HepG2 (cell line): ENCODE measurements around the gene SCEL. TPM values are rescaled to one million over a fixed set of nuclear protein-coding genes. Genes with fewer than 3 reads are reported as not detected.

Experiments used
- ATAC-seq: fragments of 200-7000 bp; cut with Tn5 transposase; 3 replicates; pipeline ENCODE4 v1.9.1; 2020; ENCODE audit warnings: mild to moderate bottlenecking, moderate library complexity
- BruUV-seq: library from RNA; stranded (reverse); fragments of 400-500 nt; replicated peaks from 2 replicates; lab custom pipeline; 2021; lab: Mats Ljungman, UMichigan
- CTCF ChIA-PET: fragments of 300-600 bp; formaldehyde crosslinking; extraction: SDS; loops from one replicate; lab custom pipeline; 2021; ENCODE audit warnings: low total read pairs, inconsistent platforms, low intra/inter-chr PET ratio; lab: Yijun Ruan, JAX
- POLR2A ChIA-PET: fragments of 350-600 bp; sonication (Branson Sonifier 250); formaldehyde crosslinking; loops from one replicate; lab custom pipeline; 2020; ENCODE audit warnings: antibody characterized with exemption, inconsistent platforms; lab: Yijun Ruan, JAX
- DNase-seq: peaks from one replicate; pipeline ENCODE4 v3.0.0-alpha.2; 2015; ENCODE audit warnings: low spot score
- FAIRE-seq: peaks from 3 replicates; lab custom pipeline; 2011; peaks lifted over from hg19 to GRCh38; lab: Jason Lieb, UNC
- H2AFZ ChIP-seq: one replicate; pipeline ENCODE4 v1.6.1; 2011; ENCODE audit warnings: low read length, inconsistent platforms
- H3K27ac ChIP-seq: fragments of 300-600 bp; 3 replicates; pipeline ENCODE4 v1.8.0; 2011; ENCODE audit warnings: mixed run types, mild to moderate bottlenecking, mixed read lengths, low read length, inconsistent platforms; ENCODE audit not compliant: insufficient read depth; ENCODE audit errors: extremely low read length
- H3K27me3 ChIP-seq, 2 experiments: fragments of 200-600 bp in 1 of 2; 2 replicates in 1 of 2; 3 replicates in 1 of 2; pipeline versions ENCODE4 v1.6.0 to v1.8.0; 2011; ENCODE audit warnings: low read length in 2 of 2, mild to moderate bottlenecking in 2 of 2, moderate library complexity in 2 of 2, inconsistent platforms in 1 of 2; ENCODE audit not compliant: insufficient read depth in 2 of 2, control insufficient read depth in 1 of 2
- H3K36me3 ChIP-seq, 2 experiments: fragments of 200-600 bp in 1 of 2; replicated peaks in 1 of 2; 2 replicates in 1 of 2; 3 replicates in 1 of 2; pipeline versions ENCODE4 v1.5.1 to v1.8.0; 2011; ENCODE audit warnings: low read length in 2 of 2, inconsistent platforms in 1 of 2; ENCODE audit not compliant: insufficient read depth in 2 of 2, control insufficient read depth in 1 of 2
- H3K4me1 ChIP-seq: 2 replicates; pipeline ENCODE4 v1.5.1; 2012; ENCODE audit warnings: low read length, inconsistent platforms; ENCODE audit not compliant: insufficient read depth
- H3K4me2 ChIP-seq: 2 replicates; pipeline ENCODE4 v1.6.0; 2011; ENCODE audit warnings: low read depth, low read length, inconsistent platforms
- H3K4me3 ChIP-seq, 3 experiments: fragments of 200-600 bp in 1 of 3; sonication (generic), shearing (Covaris generic) in 1 of 3; replicated peaks in 1 of 3; 2 replicates each; pipeline ENCODE4 v1.5.1; 2011 to 2016; ENCODE audit warnings: low read length in 3 of 3, inconsistent platforms in 2 of 3, low read depth in 2 of 3, mild to moderate bottlenecking in 2 of 3, control low read depth in 1 of 3, mixed read lengths in 1 of 3; ENCODE audit not compliant: insufficient read depth in 1 of 3
- H3K79me2 ChIP-seq: one replicate; pipeline ENCODE4 v1.6.1; 2011; ENCODE audit warnings: low read length, inconsistent platforms; ENCODE audit not compliant: insufficient read depth
- H3K9ac ChIP-seq: 2 replicates; pipeline ENCODE4 v1.6.0; 2011; ENCODE audit warnings: mild to moderate bottlenecking, low read depth, low read length, inconsistent platforms; ENCODE audit not compliant: insufficient read depth
- H3K9me3 ChIP-seq: 2 replicates; pipeline ENCODE4 v1.5.1; 2012; ENCODE audit warnings: mild to moderate bottlenecking, low read length
- H4K20me1 ChIP-seq: 2 replicates; pipeline ENCODE4 v1.6.0; 2011; ENCODE audit warnings: inconsistent platforms, mild to moderate bottlenecking, low read length, moderate library complexity; ENCODE audit not compliant: insufficient read depth
- RFX3 ChIP-seq: IDR thresholded peaks from 2 replicates; pipeline ENCODE4 v1.6.1; 2016; ENCODE audit warnings: missing biosample characterization, missing genetic modification reagents
- ZKSCAN1 ChIP-seq: fragments of 150-350 bp; IDR thresholded peaks from 2 replicates; pipeline ENCODE4 v1.6.1; 2014; ENCODE audit warnings: low read length
- ZNF282 ChIP-seq: fragments of 450-650 bp; IDR thresholded peaks from 2 replicates; pipeline ENCODE4 v1.6.1; 2018; ENCODE audit not compliant: partially characterized antibody
- ZNF33A ChIP-seq: sonication (generic); formaldehyde crosslinking; IDR thresholded peaks from 2 replicates; pipeline ENCODE4 v1.5.1; 2020; ENCODE audit warnings: missing genetic modification reagents, mild to moderate bottlenecking, moderate library complexity, borderline replicate concordance
- ZNF350 ChIP-seq: sonication (generic); formaldehyde crosslinking; IDR thresholded peaks from 2 replicates; pipeline ENCODE4 v1.4.0; 2020; ENCODE audit warnings: mild to moderate bottlenecking, low read depth, missing genetic modification reagents, borderline replicate concordance
- WGBS: methylation state at CpG from one replicate; pipeline ENCODE4 v1.1.6; 2017; ENCODE audit warnings: low lambda C conversion rate; 5-methylcytosine and 5-hydroxymethylcytosine counted together
- in situ Hi-C: cut with HindIII; loops from 2 replicates; pipeline ENCODE4 v1.10.0; 2017; ENCODE audit warnings: low pct_unique_long_range_greater_than_20kb; ENCODE audit not compliant: extremely low pct_ligation_motif_present
- intact Hi-C: fragments of 100-400 bp; cut with micrococcal nuclease; formaldehyde crosslinking; loops from one replicate; pipeline ENCODE4 v1.10.0; 2022; ENCODE audit not compliant: unreplicated experiment
- polyA plus RNA-seq, 8 experiments: library from polyadenylated mRNA; depleted of rRNA in 3 of 8; stranded (reverse) in 7 of 8; unstranded in 1 of 8; fragments of >200 nt; fragmentation: Illumina TruSeq in 4 of 8; extraction: Trizol in 4 of 8; gene quantifications; 2 replicates each; pipeline versions ENCODE4 v1.2.1 to v1.2.3, GENCODE V29; 2011 to 2016; ENCODE audit warnings: low read depth in 4 of 8, missing spikeins in 1 of 8, mixed read lengths in 1 of 8; ENCODE audit not compliant: insufficient read depth in 1 of 8
- total RNA-seq, 5 experiments: library from RNA; depleted of rRNA; stranded (reverse); fragments of >200 nt; fragmentation: Illumina TruSeq; extraction: Trizol; gene quantifications; 2 replicates each; pipeline ENCODE4 v1.2.3, GENCODE V29; 2016; ENCODE audit warnings: low read depth in 1 of 5
- TF ChIP-seq, protein P1 (sequence below): sonication (generic); formaldehyde crosslinking; conservative IDR thresholded peaks from 2 replicates; pipeline ENCODE4 v1.8.0; 2022; ENCODE audit warnings: mild to moderate bottlenecking, moderate library complexity, missing genetic modification reagents
- TF ChIP-seq, protein P2 (sequence below): sonication (generic); formaldehyde crosslinking; IDR thresholded peaks from 2 replicates; pipeline ENCODE4 v1.8.0; 2022; ENCODE audit warnings: mild to moderate bottlenecking, missing genetic modification reagents, moderate library complexity
- TF ChIP-seq, protein P3 (sequence below): sonication (generic); formaldehyde crosslinking; IDR thresholded peaks from 2 replicates; pipeline ENCODE4 v1.9.0; 2022; ENCODE audit warnings: low read depth, missing genetic modification reagents

Gene SCEL
- total and polyA plus RNA-seq, 2 of the 13 experiments (the other 11 are each of a cell fraction or from before 2014, with no cell fraction given), result not detected

DNA sequence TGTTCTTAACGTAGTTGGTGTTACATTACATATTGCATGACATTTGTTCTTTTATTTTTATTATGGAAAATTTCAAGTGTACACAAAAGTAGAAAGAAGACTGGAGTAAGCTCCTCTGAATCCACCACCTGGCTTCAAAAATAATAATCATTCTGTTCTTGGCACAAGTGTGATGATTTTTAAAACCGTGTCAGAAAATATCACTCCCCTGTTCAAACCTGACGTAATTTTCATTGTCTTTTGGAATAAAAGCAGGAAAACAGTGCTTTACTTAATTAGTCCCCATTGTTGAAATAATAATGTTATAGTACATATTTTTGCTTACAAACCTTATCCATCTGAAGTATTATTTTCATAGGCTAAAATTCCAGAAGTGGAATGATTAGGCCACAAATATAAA, 41.3 kb upstream of the SCEL start (continued):
- no peak for TF ChIP-seq RFX3 (CRISPR knock-in tag)
- TF ChIP-seq, all 625 proteins: peak for 0

DNA sequence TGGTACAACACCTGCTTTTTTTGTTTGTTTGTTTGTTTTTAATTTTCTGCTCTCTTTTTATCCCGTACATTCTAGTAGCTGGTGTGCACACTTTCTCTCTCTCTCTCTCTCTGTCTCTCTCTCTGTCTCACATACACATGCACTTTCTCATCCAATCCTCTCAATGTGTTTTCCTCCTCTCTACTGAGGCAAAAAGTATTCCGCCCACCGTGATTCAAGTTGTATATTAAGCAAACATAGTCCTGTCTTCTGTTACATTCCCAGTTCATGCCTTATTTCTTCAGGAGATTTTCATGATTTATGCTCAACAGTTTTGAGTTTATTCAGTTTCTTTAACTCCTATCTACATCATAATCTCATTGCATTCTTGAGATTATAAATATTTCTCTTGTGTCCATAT, 38.2 kb upstream of the SCEL start:
- 4% methylated on average over 3 of the region's 3 CpGs for WGBS
- FAIRE-seq, result no peak
- Histone ChIP-seq H3K27me3 (no peaks in the 10 kb centered on the region), H3K36me3 (no peaks in the 10 kb centered on the region), H3K4me2 (no peak overlapping the region), H3K4me1 (no peaks in the 10 kb centered on the region), H3K4me3 (no peak overlapping the region)
- CTCF ChIA-PET, result no interaction called here
- TF ChIP-seq ZNF350 (no peak), ZNF282 (no peak), ZKSCAN1 (no peak), ZNF33A (no peak)
- TF ChIP-seq, protein P1, sequence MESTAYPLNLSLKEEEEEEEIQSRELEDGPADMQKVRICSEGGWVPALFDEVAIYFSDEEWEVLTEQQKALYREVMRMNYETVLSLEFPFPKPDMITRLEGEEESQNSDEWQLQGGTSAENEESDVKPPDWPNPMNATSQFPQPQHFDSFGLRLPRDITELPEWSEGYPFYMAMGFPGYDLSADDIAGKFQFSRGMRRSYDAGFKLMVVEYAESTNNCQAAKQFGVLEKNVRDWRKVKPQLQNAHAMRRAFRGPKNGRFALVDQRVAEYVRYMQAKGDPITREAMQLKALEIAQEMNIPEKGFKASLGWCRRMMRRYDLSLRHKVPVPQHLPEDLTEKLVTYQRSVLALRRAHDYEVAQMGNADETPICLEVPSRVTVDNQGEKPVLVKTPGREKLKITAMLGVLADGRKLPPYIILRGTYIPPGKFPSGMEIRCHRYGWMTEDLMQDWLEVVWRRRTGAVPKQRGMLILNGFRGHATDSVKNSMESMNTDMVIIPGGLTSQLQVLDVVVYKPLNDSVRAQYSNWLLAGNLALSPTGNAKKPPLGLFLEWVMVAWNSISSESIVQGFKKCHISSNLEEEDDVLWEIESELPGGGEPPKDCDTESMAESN, result no peak
- TF ChIP-seq, protein P2, sequence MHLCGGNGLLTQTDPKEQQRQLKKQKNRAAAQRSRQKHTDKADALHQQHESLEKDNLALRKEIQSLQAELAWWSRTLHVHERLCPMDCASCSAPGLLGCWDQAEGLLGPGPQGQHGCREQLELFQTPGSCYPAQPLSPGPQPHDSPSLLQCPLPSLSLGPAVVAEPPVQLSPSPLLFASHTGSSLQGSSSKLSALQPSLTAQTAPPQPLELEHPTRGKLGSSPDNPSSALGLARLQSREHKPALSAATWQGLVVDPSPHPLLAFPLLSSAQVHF (CRISPR knock-in tag), result no peak
- TF ChIP-seq, protein P3, sequence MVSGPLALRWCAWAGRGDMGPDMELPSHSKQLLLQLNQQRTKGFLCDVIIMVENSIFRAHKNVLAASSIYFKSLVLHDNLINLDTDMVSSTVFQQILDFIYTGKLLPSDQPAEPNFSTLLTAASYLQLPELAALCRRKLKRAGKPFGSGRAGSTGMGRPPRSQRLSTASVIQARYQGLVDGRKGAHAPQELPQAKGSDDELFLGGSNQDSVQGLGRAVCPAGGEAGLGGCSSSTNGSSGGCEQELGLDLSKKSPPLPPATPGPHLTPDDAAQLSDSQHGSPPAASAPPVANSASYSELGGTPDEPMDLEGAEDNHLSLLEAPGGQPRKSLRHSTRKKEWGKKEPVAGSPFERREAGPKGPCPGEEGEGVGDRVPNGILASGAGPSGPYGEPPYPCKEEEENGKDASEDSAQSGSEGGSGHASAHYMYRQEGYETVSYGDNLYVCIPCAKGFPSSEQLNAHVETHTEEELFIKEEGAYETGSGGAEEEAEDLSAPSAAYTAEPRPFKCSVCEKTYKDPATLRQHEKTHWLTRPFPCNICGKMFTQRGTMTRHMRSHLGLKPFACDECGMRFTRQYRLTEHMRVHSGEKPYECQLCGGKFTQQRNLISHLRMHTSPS (CRISPR knock-in tag), result no peak
- TF ChIP-seq, all 625 proteins: peak for 0
- in situ Hi-C loops (no loop called here), intact Hi-C loops (no loop called here)
- Histone ChIP-seq H3K27ac (no peak overlapping the region), H2AFZ (no peak overlapping the region), H3K9ac (no peak overlapping the region), H3K79me2 (no peaks in the 10 kb centered on the region), H4K20me1 (no peaks in the 10 kb centered on the region), H3K9me3 (no peaks in the 10 kb centered on the region)
- DNase-seq (no peak), ATAC-seq (no peak)
- no TSS peak for BruUV-seq
- POLR2A ChIA-PET, result no interaction called here
